ENCODE results near the gene LIMS1.
"Not testable (repeated sequence)": the region's sequence is repeated elsewhere in the genome, so short reads cannot be mapped to it uniquely, and the experiment has no call there.

Gene LIMS1

DNA sequence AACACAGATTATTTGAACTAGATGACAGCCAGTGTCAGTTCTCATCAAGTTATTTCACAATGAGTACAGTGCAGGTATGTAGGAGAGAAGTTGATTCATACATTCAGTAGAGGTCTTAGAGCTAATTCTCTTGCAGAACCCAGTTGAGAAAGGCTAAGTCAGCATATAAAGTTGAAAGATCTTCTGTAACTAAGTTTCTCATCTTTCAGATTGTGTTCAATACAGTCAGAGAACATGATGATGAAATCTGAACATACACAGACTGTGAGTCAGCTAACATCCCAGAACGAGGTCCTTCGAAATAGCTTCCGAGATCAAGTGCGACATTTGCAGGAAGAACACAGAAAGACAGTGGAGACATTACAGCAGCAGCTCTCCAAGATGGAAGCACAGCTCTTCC, 41.9 kb upstream of the LIMS1 start:
- no peaks in the 10 kb centered on the region for H3K79me2 ChIP-seq (ENCODE audit: low read length)
- H3K36me3 ChIP-seq (replicated peaks; ENCODE audit: low read depth, low read length): peaks cover 30% of the 10 kb centered on the region
- H3K9ac ChIP-seq (ENCODE audit: low read length): no peak overlapping the region
- H3K27me3 ChIP-seq (ENCODE audit: low read depth, low read length): no peaks in the 10 kb centered on the region
- H2AFZ ChIP-seq (ENCODE audit: low read depth, low read length): no peak overlapping the region
- TF ChIP-seq, protein P1, sequence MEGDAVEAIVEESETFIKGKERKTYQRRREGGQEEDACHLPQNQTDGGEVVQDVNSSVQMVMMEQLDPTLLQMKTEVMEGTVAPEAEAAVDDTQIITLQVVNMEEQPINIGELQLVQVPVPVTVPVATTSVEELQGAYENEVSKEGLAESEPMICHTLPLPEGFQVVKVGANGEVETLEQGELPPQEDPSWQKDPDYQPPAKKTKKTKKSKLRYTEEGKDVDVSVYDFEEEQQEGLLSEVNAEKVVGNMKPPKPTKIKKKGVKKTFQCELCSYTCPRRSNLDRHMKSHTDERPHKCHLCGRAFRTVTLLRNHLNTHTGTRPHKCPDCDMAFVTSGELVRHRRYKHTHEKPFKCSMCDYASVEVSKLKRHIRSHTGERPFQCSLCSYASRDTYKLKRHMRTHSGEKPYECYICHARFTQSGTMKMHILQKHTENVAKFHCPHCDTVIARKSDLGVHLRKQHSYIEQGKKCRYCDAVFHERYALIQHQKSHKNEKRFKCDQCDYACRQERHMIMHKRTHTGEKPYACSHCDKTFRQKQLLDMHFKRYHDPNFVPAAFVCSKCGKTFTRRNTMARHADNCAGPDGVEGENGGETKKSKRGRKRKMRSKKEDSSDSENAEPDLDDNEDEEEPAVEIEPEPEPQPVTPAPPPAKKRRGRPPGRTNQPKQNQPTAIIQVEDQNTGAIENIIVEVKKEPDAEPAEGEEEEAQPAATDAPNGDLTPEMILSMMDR (IDR thresholded peaks at IDR 0.05; ENCODE audit: low read depth, low read length): no peak
- TF ChIP-seq EZH2phosphoT487 (IDR thresholded peaks at IDR 0.05; ENCODE audit: low read depth): no peak
- no peak overlapping the region for H3K4me3 ChIP-seq (ENCODE audit: low read length)
- no peak overlapping the region for H3K27ac ChIP-seq (ENCODE audit: low read length)
- H3K4me2 ChIP-seq (ENCODE audit: low read length): no peak overlapping the region
- H3K4me1 ChIP-seq (ENCODE audit: low read length): no peaks in the 10 kb centered on the region
- no peaks in the 10 kb centered on the region for H4K20me1 ChIP-seq (ENCODE audit: insufficient read depth, low read length)
- H3K9me3 ChIP-seq (ENCODE audit: insufficient read depth, low read length): no peaks in the 10 kb centered on the region

DNA sequence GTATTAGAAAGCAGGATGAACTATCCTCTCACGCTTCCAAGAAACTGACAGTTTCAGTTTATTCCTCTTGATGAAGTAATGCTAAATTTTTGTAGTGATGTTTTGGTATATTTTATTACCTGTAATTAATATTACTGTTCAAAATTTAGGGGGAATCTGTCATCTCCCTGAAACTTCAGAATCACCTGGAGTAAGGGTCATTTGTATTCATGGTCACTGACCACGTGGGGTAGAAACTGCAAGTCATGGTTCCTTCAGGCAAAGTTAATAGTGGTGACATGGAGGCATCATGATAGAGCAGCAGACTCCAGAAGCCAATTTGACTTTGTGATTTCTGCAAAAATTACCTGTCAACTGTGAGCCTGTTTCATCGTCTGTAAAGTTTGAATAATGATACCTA, 38.1 kb upstream of the LIMS1 start:
- not testable (repeated sequence) for H3K4me1 ChIP-seq (ENCODE audit: low read length); H3K9me3 ChIP-seq (ENCODE audit: insufficient read depth, low read length); H3K79me2 ChIP-seq (ENCODE audit: low read length); H3K27me3 ChIP-seq (ENCODE audit: low read depth, low read length); H3K27ac ChIP-seq (ENCODE audit: low read length); H3K4me3 ChIP-seq (ENCODE audit: low read length); H2AFZ ChIP-seq (ENCODE audit: low read depth, low read length); H3K4me2 ChIP-seq (ENCODE audit: low read length); H3K9ac ChIP-seq (ENCODE audit: low read length); H4K20me1 ChIP-seq (ENCODE audit: insufficient read depth, low read length)
- peaks cover 13% of the 10 kb centered on the region for H3K36me3 ChIP-seq (replicated peaks; ENCODE audit: low read depth, low read length)

DNA sequence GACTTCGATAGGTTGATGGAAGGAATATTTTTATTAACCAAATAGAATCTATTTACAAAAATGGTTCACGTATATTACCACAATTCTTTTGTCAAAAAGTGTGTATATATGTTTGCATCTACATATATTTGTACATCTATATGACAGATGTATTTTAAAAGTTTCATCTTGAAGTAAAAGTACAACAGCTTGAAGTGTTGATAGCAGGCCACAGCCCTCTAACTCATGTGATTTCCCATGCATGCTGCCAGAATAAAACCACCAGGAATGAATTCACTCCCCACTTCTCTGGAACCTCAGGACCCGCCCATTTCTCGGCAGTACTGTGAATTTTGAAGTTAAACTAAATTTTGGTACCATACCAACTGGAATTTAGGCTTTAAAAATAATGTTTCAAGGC, 26.6 kb upstream of the LIMS1 start:
- not testable (repeated sequence) for H3K9me3 ChIP-seq (ENCODE audit: insufficient read depth, low read length); H3K4me3 ChIP-seq (ENCODE audit: low read length); H4K20me1 ChIP-seq (ENCODE audit: insufficient read depth, low read length); H3K79me2 ChIP-seq (ENCODE audit: low read length); H3K36me3 ChIP-seq (replicated peaks; ENCODE audit: low read depth, low read length); H3K27ac ChIP-seq (ENCODE audit: low read length); H3K27me3 ChIP-seq (ENCODE audit: low read depth, low read length); H3K4me2 ChIP-seq (ENCODE audit: low read length); H2AFZ ChIP-seq (ENCODE audit: low read depth, low read length); H3K9ac ChIP-seq (ENCODE audit: low read length)
- H3K4me1 ChIP-seq (ENCODE audit: low read length): peaks cover 12% of the 10 kb centered on the region

DNA sequence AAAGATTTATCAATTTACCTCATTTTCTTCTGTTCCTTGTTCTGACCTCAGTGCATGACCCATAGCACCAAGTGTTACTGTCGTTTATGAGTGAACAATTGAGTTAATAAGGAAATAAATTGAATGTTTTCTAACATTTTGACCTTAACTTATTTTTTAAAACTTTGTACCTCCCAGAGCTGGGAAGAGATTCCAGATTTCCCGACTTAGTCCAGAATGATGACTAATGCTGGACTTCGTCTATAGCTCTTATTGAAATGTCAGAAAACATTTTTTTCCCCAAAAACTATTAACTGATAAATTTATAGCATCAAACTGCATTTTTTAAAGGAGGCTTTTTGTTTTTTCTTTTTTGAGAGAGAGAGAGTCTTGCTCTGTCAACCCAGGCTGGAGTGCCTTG, 21.8 kb upstream of the LIMS1 start:
- not testable (repeated sequence) for H3K27ac ChIP-seq (ENCODE audit: low read length)

DNA sequence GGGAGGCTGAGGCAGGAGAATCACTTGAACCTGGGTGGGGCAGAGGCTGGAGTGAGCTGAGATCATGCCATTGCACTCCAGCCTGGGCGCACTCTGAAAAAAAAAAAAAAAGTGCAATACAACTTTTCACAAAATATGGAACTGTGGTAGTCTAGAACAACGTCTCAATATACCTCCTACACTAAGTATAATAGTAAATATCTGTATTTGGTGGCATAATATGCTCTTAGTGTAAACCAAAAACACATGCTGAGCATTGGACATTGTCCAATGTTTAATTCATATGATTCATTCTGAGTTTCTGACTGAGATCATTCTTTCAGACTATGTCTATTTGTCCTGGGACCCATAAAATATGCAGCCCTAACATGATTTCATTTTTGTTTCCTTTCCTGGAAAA, 19.8 kb upstream of the LIMS1 start:
- H3K4me1 ChIP-seq (ENCODE audit: low read length); H3K4me2 ChIP-seq (ENCODE audit: low read length); H3K4me3 ChIP-seq (ENCODE audit: low read length); H3K79me2 ChIP-seq (ENCODE audit: low read length); H3K27me3 ChIP-seq (ENCODE audit: low read depth, low read length); H3K36me3 ChIP-seq (replicated peaks; ENCODE audit: low read depth, low read length); H3K9ac ChIP-seq (ENCODE audit: low read length); H3K9me3 ChIP-seq (ENCODE audit: insufficient read depth, low read length); H2AFZ ChIP-seq (ENCODE audit: low read depth, low read length); H3K27ac ChIP-seq (ENCODE audit: low read length); H4K20me1 ChIP-seq (ENCODE audit: insufficient read depth, low read length): not testable (repeated sequence)

More for the DNA sequence above, 21.8 kb upstream of the LIMS1 start:
- not testable (repeated sequence) for H3K27me3 ChIP-seq (ENCODE audit: low read depth, low read length); H3K9ac ChIP-seq (ENCODE audit: low read length); H3K9me3 ChIP-seq (ENCODE audit: insufficient read depth, low read length); H2AFZ ChIP-seq (ENCODE audit: low read depth, low read length); H4K20me1 ChIP-seq (ENCODE audit: insufficient read depth, low read length); H3K79me2 ChIP-seq (ENCODE audit: low read length); H3K36me3 ChIP-seq (replicated peaks; ENCODE audit: low read depth, low read length); H3K4me2 ChIP-seq (ENCODE audit: low read length); H3K4me1 ChIP-seq (ENCODE audit: low read length); H3K4me3 ChIP-seq (ENCODE audit: low read length)

DNA sequence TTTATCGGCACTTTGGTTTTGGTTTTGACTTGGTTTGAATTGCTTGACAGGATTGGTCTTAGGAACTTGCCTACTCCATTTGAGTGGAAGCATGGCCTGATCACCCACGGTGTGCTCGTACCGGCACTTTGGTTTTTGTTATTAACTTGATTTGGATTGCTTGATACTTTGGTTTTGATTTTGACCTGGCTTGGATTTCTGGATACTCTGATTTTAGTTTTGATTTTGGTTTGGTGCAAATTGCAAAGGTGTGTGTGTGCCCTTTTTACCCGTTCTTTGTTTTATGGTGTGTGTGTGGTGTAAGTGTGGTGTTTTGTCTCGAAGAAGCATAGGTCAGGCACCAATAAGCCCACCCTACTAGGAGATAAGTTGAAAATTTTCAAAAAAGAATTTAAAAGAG, 9.6 kb upstream of the LIMS1 start:
- H3K9ac ChIP-seq (ENCODE audit: low read length); H2AFZ ChIP-seq (ENCODE audit: low read depth, low read length); H3K4me3 ChIP-seq (ENCODE audit: low read length); H4K20me1 ChIP-seq (ENCODE audit: insufficient read depth, low read length); H3K4me2 ChIP-seq (ENCODE audit: low read length); H3K36me3 ChIP-seq (replicated peaks; ENCODE audit: low read depth, low read length); H3K9me3 ChIP-seq (ENCODE audit: insufficient read depth, low read length); H3K79me2 ChIP-seq (ENCODE audit: low read length); H3K27ac ChIP-seq (ENCODE audit: low read length); H3K27me3 ChIP-seq (ENCODE audit: low read depth, low read length); H3K4me1 ChIP-seq (ENCODE audit: low read length): not testable (repeated sequence)

DNA sequence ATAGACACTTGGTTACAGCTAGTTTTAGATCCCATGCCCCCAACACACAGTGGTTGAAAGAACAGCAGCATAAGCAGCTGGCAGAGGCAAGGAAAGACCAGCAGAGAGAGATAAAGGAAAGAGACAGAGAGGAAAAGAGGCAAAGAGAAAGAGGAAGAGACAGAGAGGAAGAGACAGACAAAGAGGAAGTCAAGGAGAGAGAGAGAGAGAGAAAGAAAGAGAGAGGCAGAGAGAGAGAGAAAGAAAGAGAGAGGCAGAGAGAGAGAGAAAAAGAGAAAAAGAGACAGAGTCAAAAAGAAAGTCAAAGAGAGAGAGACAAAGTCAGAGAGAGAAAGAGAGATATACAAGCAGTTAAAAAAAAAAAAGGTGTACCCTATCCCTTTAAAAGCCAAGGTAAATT, 9.0 kb upstream of the LIMS1 start:
- not testable (repeated sequence) for H3K27ac ChIP-seq (ENCODE audit: low read length); H2AFZ ChIP-seq (ENCODE audit: low read depth, low read length); H4K20me1 ChIP-seq (ENCODE audit: insufficient read depth, low read length); H3K9me3 ChIP-seq (ENCODE audit: insufficient read depth, low read length); H3K4me3 ChIP-seq (ENCODE audit: low read length); H3K27me3 ChIP-seq (ENCODE audit: low read depth, low read length); H3K4me2 ChIP-seq (ENCODE audit: low read length); H3K36me3 ChIP-seq (replicated peaks; ENCODE audit: low read depth, low read length); H3K4me1 ChIP-seq (ENCODE audit: low read length); H3K79me2 ChIP-seq (ENCODE audit: low read length); H3K9ac ChIP-seq (ENCODE audit: low read length)
